Heart right ventricle (tissue), 16 donors: ENCODE results near the gene ELOVL5. TPM values are rescaled to one million over a fixed set of nuclear protein-coding genes. Genes with fewer than 3 reads are reported as not detected.

Experiments used
- ATAC-seq, 8 donors: fragments of 200-7000 bp; cut with Tn5 transposase; one replicate each; pipeline ENCODE4 v1.9.1; 2020; ENCODE audit warnings: mild to moderate bottlenecking in 8 of 8, moderate library complexity in 8 of 8, moderate number of reproducible peaks in 1 of 8
- DNase-seq, 2 donors: peaks; one replicate each; pipeline ENCODE4 v3.0.0-alpha.2; 2020
- H3K27ac ChIP-seq, 10 donors: fragments of 200-600 bp; sonication (generic) in 2 of 10; one replicate each; pipeline versions ENCODE4 v1.5.0 to v1.8.0; 2020 to 2022; ENCODE audit warnings: mild to moderate bottlenecking in 3 of 10
- H3K27me3 ChIP-seq, 7 donors: fragments of 200-600 bp; one replicate each; pipeline ENCODE4 v1.8.0; 2021 to 2022; ENCODE audit warnings: mild to moderate bottlenecking in 2 of 7
- H3K36me3 ChIP-seq, 9 donors: fragments of 200-600 bp; sonication (generic) in 1 of 9; one replicate each; pipeline versions ENCODE4 v1.5.0 to v1.8.0; 2020 to 2022; ENCODE audit warnings: mild to moderate bottlenecking in 2 of 9
- H3K4me1 ChIP-seq, 9 donors: fragments of 200-600 bp; sonication (generic) in 1 of 9; one replicate each; pipeline versions ENCODE4 v1.5.0 to v1.8.0; 2020 to 2022; ENCODE audit warnings: mild to moderate bottlenecking in 4 of 9
- H3K4me3 ChIP-seq, 10 donors: fragments of 200-600 bp; sonication (generic) in 2 of 10; one replicate each; pipeline versions ENCODE4 v1.5.0 to v1.8.0; 2020 to 2022; ENCODE audit warnings: mild to moderate bottlenecking in 7 of 10, moderate library complexity in 2 of 10
- H3K9me3 ChIP-seq, 11 donors: fragments of 200-600 bp in 10 of 11; sonication (generic) in 2 of 11; one replicate each; pipeline versions ENCODE4 v1.5.0 to v1.8.0; 2013 to 2022; ENCODE audit warnings: mild to moderate bottlenecking in 2 of 11, control low read depth in 1 of 11, moderate library complexity in 1 of 11
- WGBS, 2 donors: extraction: QIAGEN DNeasy Blood & Tissue Kit; methylation state at CpG; one replicate each; pipeline ENCODE4 v1.1.7; 2013; ENCODE audit warnings: inconsistent platforms in 1 of 2; 5-methylcytosine and 5-hydroxymethylcytosine counted together
- intact Hi-C, 10 donors: fragments of 100-400 bp; cut with DNase I; formaldehyde crosslinking; loops; one replicate each; pipeline versions ENCODE4 v1.11.1 to v1.14.2; 2022
- polyA plus RNA-seq, 2 donors: library from polyadenylated mRNA; stranded (reverse); fragments of 200-250 nt; gene quantifications; one replicate each; pipeline ENCODE4 v1.2.3, GENCODE V29; 2013
- total RNA-seq, 10 donors: library from RNA; stranded (reverse); fragmentation: NEBNext Ultra II Directional in 3 of 10; extraction: Animal tissue kit (Norgen Biotek cat#: 25700) in 3 of 10; gene quantifications; one replicate each; pipeline versions ENCODE4 v1.2.1 to v1.2.4, GENCODE V29; 2021 to 2023
- TF ChIP-seq, protein P1 (sequence below), 9 donors: fragments of 200-600 bp; sonication (generic) in 2 of 9; IDR thresholded peaks; one replicate each; pipeline versions ENCODE4 v1.5.0 to v1.8.0; 2021 to 2022; ENCODE audit warnings: antibody characterized with exemption in 9 of 9, mild to moderate bottlenecking in 5 of 9, moderate library complexity in 1 of 9
- donor health status: Arrhythmogenic right ventricular cardiomyopathy.
- donor health status: ischemic (EF 13 %, LVEDD 7.1; RV severe dilation, severe dysfunction).
- donor health status: healthy with polysubstance abuse.
- donor health status: DM: no; HTN: yes; CAD: no.
- donor health status: DM: no; HTN: no; CAD: no.
- donor health status: ischemic (EF 25% LVEDD 6.9; RV normal size, moderate dysfunction).
- donor health status: ischemic (EF 25% LVEDD 5.7; RV mildly dilated, moderate dysfunction).
- donor health status: healthy.
- donor health status: DM: yes; HTN: yes; CAD: no.
- donor health status: Ischemic cardiomyopathy.
- donor health status: ischemic (EF 35%, LVEDD 5.7; RV mildly dilated, moderate dysfunction).
- donor health status: nonischemic (EF 11% LVEDD 7.7; RV severe dilation, severe dysfunction).
- donor health status: DM: yes; HTN: yes; CAD: no.
- donor health status: PGD.
- donor health status: ischemic (EF 29% LVEDD 5.4; RV normal size, mild dysfunction).
- donor health status: nonischemic (EF 23%, LVEDD 6.1; RV moderate dilation, normal function).

ELOVL5 gene
- total and polyA plus RNA-seq, 12 donors: 16.9 to 48.1 (median 29.7) TPM

DNA sequence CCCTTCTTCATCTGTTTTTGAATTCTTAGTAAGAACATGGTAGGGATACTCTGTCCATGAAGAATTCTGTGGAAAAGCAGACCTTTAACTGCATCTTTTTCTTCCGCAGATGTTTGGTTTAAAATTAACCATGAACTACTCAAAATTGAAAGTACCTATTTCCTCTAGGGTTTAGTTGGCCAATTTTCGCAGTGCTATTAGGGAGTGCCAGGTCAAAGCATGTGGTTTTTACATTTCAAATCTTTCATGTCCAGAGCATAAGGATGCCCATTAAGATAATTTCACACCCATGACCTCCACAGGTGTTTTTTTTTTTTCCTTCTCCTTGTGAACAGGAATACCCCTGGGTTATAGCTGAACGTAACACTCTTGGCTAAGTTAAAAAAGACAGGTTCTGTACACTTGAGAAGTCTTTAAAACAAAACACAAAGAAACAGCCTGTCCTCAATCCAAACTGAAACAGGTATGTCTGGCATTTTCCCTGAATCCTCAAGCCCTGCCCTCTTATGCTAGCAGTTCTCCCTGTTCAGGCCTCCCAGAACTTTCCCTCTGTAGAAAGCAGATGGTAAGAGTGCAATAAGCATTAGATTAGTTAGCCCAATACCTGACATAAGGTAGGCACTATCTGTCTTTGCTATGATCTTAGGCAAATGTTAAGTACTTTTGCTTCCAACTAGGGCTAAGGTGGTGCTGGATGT is 67.1 kb downstream of the ELOVL5 start:
- Histone ChIP-seq H3K27ac (peak overlapping the region in 8 of 10 donors; percentile 0 to 63 (median 18)), H3K27me3 (no peaks in the 10 kb centered on the region), H3K9me3 (no peaks in the 10 kb centered on the region), H3K4me3 (no peak overlapping the region), H3K4me1 (peaks cover 3 to 53% (median 34%) of the 10 kb centered on the region in 9 donors), H3K36me3 (peaks cover 0 to 53% (median 0%) of the 10 kb centered on the region in 9 donors)
- DNase-seq (no peak), ATAC-seq (peak in 2 of 8 donors; percentile 5 to 12)
- WGBS, 2 donors: 70 to 74% methylated on average over 3 of the region's 3 CpGs
- TF ChIP-seq, protein P1, sequence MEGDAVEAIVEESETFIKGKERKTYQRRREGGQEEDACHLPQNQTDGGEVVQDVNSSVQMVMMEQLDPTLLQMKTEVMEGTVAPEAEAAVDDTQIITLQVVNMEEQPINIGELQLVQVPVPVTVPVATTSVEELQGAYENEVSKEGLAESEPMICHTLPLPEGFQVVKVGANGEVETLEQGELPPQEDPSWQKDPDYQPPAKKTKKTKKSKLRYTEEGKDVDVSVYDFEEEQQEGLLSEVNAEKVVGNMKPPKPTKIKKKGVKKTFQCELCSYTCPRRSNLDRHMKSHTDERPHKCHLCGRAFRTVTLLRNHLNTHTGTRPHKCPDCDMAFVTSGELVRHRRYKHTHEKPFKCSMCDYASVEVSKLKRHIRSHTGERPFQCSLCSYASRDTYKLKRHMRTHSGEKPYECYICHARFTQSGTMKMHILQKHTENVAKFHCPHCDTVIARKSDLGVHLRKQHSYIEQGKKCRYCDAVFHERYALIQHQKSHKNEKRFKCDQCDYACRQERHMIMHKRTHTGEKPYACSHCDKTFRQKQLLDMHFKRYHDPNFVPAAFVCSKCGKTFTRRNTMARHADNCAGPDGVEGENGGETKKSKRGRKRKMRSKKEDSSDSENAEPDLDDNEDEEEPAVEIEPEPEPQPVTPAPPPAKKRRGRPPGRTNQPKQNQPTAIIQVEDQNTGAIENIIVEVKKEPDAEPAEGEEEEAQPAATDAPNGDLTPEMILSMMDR (IDR thresholded peaks at IDR 0.05): no peak
- intact Hi-C loops: loop anchor here in 3 of 10 donors (5.0 to 10.0 kb wide), 3 partner anchors 109 to 203 kb away; no protein-coding TSS in a partner anchor

DNA sequence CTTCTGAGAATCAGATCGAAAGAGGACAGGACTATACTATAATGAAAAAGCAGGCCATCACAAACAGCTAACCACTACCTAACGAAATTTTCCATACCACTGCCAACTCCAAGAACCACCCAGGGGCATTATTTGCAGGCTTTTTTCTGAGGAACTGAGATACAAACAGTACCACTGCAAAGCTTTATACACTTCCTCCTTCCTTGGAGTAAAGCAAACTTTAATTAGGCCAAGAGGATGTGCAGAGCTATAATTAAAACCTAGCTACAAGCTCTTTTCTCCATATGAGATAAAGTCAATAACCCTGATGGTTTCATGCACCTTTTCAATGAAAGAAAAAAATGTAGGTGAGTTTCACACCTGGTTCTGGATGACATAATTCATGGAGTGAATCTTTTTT is 68.5 kb downstream of the ELOVL5 start:
- intact Hi-C loops: loop anchor here in 3 of 10 donors (5.0 to 10.0 kb wide), 3 partner anchors 108 to 205 kb away; no protein-coding TSS in a partner anchor
- H3K27ac ChIP-seq: peak overlapping the region in 2 of 10 donors; percentile 0 to 54
- H3K4me3 ChIP-seq: no peak overlapping the region
- H3K4me1 ChIP-seq: peaks cover 3 to 67% (median 37%) of the 10 kb centered on the region in 9 donors
- H3K9me3 ChIP-seq: no peaks in the 10 kb centered on the region
- H3K36me3 ChIP-seq: peaks cover 0 to 55% (median 1%) of the 10 kb centered on the region in 9 donors
- ATAC-seq: no peak
- TF ChIP-seq, protein P1 (IDR thresholded peaks at IDR 0.05): no peak
- no peak for DNase-seq
- 89 to 91% methylated on average over 2 of the region's 2 CpGs for WGBS, 2 donors
- H3K27me3 ChIP-seq: no peaks in the 10 kb centered on the region

DNA sequence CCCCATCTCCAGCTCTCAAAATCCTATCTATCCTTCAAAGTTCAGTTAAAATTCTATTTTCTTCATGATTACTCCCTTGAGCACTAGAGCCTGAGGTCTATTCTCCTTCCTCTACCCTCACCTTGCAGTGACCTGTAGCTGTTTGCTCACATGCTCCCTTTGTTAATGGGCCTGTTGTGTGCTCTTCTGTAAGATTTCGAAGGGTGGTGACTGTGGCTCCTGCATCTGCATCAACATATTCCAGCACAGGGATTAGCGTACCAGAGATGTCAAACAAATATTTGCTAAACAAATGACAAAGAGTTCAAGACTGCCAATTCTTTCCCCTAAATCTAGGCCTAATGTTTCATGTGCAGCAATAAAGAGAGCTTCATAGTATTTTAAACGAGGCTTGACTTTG is 69.5 kb downstream of the ELOVL5 start:
- Histone ChIP-seq H3K9me3 (no peaks in the 10 kb centered on the region), H3K27ac (no peak overlapping the region), H3K27me3 (no peaks in the 10 kb centered on the region), H3K4me3 (no peak overlapping the region), H3K36me3 (peaks cover 0 to 64% (median 7%) of the 10 kb centered on the region in 9 donors), H3K4me1 (peaks cover 3 to 67% (median 31%) of the 10 kb centered on the region in 9 donors)
- intact Hi-C loops: loop anchor here in 1 of 10 donors (10.0 kb wide), 1 partner anchor 104 kb away; no protein-coding TSS in a partner anchor
- TF ChIP-seq, protein P1 (IDR thresholded peaks at IDR 0.05): no peak
- DNase-seq: no peak
- no peak for ATAC-seq
- 97 to 99% methylated on average over 3 of the region's 3 CpGs for WGBS, 2 donors

DNA sequence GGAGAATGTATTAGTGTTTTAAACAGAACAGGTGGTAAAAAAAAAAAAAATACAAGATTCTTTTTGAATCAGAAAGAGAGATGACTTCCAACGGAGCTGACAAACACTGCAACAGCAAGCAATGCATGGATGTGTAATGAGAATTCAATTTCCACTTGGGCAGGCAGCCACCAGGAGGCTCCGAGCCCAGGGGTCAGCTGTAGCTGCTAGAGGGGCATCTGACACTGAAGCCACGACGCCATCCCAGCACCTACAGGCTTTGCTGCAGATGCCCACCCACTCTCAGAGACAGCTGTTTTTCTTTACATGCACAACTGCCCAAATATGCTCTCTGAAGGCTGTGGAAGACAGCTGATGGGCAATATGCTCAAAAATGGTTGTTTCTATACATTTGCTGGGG is 75.4 kb downstream of the ELOVL5 start:
- H3K36me3 ChIP-seq: peaks cover 0 to 100% (median 40%) of the 10 kb centered on the region in 9 donors
- no peak overlapping the region for H3K4me3 ChIP-seq
- peaks cover 0 to 19% (median 3%) of the 10 kb centered on the region in 9 donors for H3K4me1 ChIP-seq
- no peak overlapping the region for H3K27ac ChIP-seq
- DNase-seq (no peak), ATAC-seq (no peak)
- 78 to 82% methylated on average over 4 of the region's 4 CpGs for WGBS, 2 donors
- H3K27me3 ChIP-seq: no peaks in the 10 kb centered on the region
- intact Hi-C loops: loop anchor here in 1 of 10 donors (10.0 kb wide), 1 partner anchor 99 kb away; no protein-coding TSS in a partner anchor
- no peaks in the 10 kb centered on the region for H3K9me3 ChIP-seq
- TF ChIP-seq, protein P1 (IDR thresholded peaks at IDR 0.05): peak in 1 of 9 donors; percentile 12
